Activated T-cell treated with anti-CD3 and anti-CD28 coated beads for 24 hours (primary cell): ENCODE measurements around the gene PACSIN1.
"Not testable (repeated sequence)": the region's sequence is repeated elsewhere in the genome, so short reads cannot be mapped to it uniquely, and the experiment has no call there.

Source experiments
- DNase-seq: peaks from one replicate; pipeline ENCODE4 v3.0.0-alpha.2; 2020; ENCODE audit warnings: low read depth

PACSIN1 gene

GRCh38 chr6:34486106-34486740, 20.3 kb downstream of the PACSIN1 start:
- no peak for DNase-seq

DNA sequence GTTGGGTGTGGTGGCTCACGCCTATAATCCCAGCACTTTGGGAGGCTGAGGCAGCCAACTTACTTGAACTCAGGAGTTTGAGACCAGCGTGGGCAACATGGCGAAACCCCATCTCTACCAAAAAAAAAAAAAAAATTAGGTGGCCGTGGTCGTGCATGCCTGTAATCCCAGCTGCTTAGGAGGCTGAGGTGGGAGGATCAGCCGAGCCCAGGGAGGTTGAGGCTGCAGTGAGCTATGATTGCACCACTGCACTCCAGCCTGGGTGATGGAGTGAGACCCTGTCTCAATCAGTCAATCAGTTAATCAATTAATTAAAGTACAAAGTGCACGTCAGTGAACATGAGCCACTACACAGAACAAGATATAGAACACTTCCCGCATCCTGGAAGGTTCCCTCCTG, 21.0 kb downstream of the PACSIN1 start:
- DNase-seq: not testable (repeated sequence)

GRCh38 chr6:34487536-34487935, 21.7 kb downstream of the PACSIN1 start:
- no peak for DNase-seq

GRCh38 chr6:34489207-34489805, 23.4 kb downstream of the PACSIN1 start:
- DNase-seq: no peak

GRCh38 chr6:34490390-34491090, 24.7 kb downstream of the PACSIN1 start:
- DNase-seq: no peak

- no peak for DNase-seq
These were observed 25.2 kb downstream of the PACSIN1 start for GRCh38 chr6:34491091-34491430.

DNA sequence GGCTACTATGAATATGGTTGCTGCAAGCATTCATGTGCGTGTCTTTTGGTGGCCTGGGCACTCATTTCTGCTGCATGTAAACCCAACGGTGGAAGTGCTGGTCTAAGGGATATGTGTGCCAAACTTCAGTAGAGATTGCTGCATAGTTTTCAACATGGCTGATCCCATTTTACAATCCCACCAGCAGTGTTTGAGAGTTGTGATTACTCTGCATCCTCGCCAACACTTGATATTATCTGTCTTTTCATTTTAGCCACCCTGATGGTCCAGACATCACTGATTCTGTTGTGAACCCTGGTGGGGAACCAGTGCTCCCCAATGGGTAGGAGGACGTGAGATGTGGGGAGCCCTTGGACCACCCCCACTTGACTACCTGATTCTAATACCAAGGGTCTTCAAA, 27.5 kb downstream of the PACSIN1 start:
- DNase-seq: no peak

GRCh38 chr6:34494973-34495372, 29.1 kb downstream of the PACSIN1 start:
- no peak for DNase-seq

DNA sequence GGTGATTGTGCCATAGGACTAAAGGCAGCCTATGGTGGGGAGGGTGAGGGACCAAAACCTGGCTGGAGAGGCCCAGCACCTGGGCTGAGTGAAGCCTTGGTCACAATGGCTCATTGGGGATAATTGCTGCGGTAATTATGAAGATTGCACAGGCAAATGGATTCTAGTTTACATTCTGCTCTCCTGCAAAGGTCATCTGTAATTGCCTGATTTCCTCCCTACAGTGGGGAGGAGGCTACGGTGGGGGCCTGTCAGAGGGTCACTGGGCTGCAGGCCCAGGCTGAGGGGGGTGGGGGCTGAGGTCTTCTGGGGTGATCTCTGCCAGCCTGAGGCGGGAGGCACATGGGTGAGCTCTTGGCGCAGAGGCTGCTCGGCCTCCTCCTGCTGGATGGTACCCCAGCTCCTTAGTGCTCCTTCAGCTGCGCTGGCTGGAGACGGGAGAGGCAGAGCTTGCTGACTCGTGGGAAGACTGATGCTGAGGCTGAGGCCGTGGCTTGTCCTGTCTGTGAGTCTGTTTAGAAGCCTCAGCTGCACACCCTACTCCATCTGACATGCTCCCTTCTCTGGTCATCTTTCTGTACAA, 30.3 kb downstream of the PACSIN1 start:
- DNase-seq: no peak

DNA sequence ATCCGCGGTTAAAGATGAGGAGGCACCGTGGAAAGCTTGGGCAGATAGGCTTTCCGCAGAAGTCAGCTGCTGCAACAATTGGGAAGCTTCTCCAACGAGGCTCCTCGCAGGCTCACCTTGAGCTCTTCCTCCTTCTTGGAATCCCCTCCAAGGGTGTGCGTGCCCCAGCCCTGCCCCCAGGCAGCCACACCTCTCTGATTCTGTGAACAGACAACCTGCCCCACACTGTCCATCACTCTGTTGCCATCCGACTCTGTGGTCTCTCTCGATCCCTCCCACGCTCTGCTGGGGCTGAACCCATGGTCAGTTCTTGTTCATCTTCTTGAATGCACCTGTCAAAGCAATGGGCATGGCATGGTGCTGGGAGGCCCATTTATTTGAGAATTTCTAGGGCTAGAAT, 31.5 kb downstream of the PACSIN1 start:
- no peak for DNase-seq

GRCh38 chr6:34506718-34507117, 40.8 kb downstream of the PACSIN1 start:
- no peak for DNase-seq

DNA sequence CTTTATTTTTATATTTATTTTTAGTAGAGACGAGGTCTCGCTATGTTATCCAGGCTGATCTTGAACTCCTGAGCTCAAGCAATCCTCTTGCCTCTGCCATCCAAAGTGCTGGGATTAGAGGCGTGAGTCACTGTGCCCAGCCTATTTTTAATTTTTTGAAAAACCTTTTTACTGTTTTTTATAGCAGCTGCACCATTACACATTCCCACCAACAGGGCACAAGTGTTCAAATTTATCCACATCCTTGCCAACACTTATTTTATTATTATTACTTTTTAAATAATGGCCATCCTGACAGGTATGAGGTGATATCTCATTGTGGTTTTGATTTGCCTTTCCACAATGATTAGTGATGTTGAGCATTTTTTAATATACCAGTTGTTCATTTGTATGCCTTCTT, 42.5 kb downstream of the PACSIN1 start:
- DNase-seq: no peak

DNA sequence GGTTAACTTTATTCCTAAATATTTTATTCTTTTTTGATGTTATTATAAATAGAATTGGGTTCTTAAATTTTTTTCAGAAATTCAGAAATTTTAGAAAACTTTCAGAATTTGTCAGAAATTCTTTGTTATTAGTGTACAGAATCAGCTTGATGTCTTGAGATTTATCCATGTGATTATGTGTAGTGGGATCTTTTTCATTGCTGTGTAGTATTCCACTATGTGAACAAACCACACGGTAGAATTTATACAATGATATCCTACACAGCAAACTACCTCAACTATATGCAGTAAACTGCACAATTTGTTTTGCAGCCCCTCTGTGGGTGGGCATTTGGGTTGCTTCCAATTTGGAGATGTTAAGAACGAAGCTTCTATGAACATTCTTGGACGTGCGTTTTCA, 43.9 kb downstream of the PACSIN1 start:
- DNase-seq: no peak

DNA sequence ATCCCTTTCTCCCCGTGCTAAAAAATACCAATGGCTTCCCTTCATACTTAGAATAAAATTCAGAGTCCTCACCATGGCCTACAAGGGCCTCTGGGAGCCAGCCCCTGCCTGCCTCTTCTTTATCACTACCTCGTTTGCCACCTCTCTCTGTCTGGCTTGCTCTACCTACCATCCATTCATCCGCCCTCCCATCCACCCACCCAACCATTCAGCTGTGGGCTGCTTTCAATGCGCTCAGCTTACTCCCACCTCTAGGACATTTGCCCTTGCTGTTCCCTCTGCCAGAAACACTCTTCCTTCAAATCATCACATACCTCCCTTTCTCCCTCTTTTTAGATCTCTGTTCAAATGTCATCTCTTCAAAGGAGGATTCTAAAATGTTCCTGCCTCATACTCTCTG, 44.4 kb downstream of the PACSIN1 start:
- DNase-seq: no peak

DNA sequence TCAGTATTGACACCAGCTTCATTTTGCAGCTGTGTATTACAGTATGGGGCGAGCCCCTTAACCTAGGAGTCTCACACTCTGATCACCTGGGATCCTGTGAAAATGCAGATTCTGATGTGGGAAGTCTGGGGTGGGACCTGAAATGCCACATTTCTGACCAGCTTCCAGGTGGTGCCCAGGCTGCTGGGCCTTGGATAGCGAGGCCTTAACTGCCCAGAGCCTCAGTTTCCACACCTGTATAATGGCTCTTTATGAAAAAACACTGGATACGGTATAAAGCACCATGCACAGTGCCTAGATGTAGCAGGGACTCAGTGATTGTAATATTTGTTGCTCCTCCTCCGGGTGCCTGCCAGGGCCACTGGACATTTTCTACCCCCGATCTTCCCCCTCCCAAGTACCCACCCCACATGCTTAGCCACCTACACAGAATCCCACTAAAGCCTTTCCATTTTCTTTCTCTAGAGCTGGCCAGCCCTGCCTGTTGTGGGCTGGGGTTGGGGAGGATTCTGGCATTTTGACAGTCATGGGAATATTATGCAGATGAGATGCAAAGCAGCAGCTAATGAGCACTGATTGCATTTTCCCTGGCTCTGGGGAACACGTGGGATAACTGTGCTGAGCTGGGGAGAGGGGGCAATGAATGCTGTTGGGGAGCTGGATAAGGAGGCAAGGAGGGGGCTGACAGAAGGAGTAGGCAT, 45.5 kb downstream of the PACSIN1 start:
- no peak for DNase-seq

DNA sequence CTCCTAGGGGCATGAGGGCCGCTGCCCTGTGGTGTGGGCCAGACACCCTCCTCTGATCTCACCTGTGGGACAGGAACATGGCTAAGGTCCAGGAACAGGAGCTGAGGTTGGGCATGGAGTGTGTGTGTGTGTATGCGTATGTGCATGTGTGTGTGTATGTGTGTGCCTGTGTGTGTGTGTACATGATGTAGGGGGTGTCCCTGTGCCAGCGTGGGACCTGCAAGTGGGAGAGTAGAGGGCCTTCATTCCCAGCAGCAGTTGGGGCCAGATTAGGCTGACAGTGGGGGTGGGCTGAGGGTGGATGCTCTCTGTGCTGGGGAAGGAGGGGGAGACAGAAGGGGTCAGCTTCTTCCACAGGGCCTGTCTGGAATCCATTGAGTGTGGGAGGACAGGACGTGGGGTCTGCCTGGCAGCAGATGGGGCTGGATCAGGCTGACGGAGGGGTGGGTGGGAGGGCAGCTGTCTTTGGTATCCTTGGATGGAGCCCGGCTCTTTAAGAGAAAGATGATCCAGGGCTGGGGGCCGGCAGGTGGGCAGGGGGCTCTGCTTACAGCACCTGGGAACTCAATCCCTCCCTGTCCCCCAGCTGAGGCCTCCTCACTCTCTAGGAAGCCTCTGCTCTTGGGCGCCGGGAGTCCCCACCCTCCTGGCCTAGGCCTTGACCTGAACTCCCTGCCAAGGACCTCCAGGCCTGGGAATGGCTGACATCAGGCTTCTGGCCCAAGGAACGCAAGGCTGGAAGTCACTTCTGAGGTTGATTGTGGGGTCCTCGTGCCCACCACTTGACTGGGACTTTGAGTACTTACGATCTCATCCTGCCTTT, 46.2 kb downstream of the PACSIN1 start:
- no peak for DNase-seq

DNA sequence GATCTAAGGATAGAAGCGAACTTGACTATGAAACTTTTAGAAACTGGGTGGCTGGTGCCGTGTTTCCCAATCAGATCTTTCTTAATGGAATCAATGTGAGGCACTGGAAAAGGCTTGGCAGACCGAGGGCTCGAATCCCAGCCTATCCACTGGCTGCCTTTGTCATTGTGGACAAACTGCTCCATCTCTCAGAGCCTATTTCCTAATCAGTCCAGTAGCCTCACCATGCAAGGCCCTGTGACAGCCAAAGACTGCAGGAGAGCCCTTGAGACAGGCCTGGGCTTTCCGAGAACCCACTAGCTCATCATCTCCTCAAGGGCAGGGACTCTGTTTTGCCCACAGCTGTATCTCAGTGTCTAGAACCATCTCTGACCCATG, 46.9 kb downstream of the PACSIN1 start:
- DNase-seq: no peak

- no peak for DNase-seq
These were observed 47.8 kb downstream of the PACSIN1 start for GRCh38 chr6:34513646-34514045.

DNA sequence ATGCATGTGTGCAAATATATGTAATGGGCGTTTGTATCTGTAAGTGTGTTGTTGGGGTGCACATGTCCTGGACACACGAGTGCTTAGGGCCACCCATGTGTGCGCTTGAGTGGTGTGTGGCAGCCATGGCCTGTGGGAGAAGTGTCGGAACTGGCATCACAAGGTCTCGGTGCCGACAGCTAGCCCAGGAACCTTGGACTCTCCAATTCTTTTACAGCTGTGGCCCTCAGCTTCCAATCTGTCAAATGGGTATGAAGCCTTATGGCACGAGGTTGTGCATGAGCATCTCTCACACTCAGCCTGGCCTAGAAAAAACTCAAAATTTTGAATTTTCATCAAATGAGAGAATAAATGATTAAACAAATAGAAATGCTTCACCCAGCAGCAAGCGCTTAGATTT, 48.2 kb downstream of the PACSIN1 start:
- DNase-seq: no peak

GRCh38 chr6:34514593-34515472, 49.0 kb downstream of the PACSIN1 start:
- no peak for DNase-seq
